Lower lobe of right lung (tissue), 2 donors: ENCODE results near the gene MYO3A. TPM values are rescaled to one million over a fixed set of nuclear protein-coding genes. Genes with fewer than 3 reads are reported as not detected.
"Not testable (repeated sequence)": the region's sequence is repeated elsewhere in the genome, so short reads cannot be mapped to it uniquely, and the experiment has no call there.

Experiments used
- ATAC-seq, 2 donors: fragments of 200-7000 bp; cut with Tn5 transposase; one replicate each; pipeline ENCODE4 v1.9.1; 2020 to 2022; ENCODE audit warnings: mild to moderate bottlenecking in 2 of 2, moderate library complexity in 2 of 2
- DNase-seq: peaks from one replicate; pipeline ENCODE4 v3.0.0-alpha.2; 2020
- H3K27ac ChIP-seq: fragments of 200-600 bp; one replicate; pipeline ENCODE4 v1.8.0; 2022
- H3K27me3 ChIP-seq: fragments of 200-600 bp; one replicate; pipeline ENCODE4 v1.8.0; 2022; ENCODE audit warnings: low read depth
- H3K36me3 ChIP-seq: fragments of 200-600 bp; one replicate; pipeline ENCODE4 v1.8.0; 2022; ENCODE audit warnings: mild to moderate bottlenecking
- H3K4me1 ChIP-seq: fragments of 200-600 bp; one replicate; pipeline ENCODE4 v1.8.0; 2022
- H3K4me3 ChIP-seq: fragments of 200-600 bp; one replicate; pipeline ENCODE4 v1.8.0; 2022; ENCODE audit warnings: mild to moderate bottlenecking
- H3K9me3 ChIP-seq: fragments of 200-600 bp; one replicate; pipeline ENCODE4 v1.8.0; 2022
- CTCF ChIP-seq: fragments of 200-600 bp; IDR thresholded peaks from one replicate; pipeline ENCODE4 v1.8.0; 2022; ENCODE audit warnings: antibody characterized with exemption, mild to moderate bottlenecking
- intact Hi-C: fragments of 100-400 bp; cut with DNase I; formaldehyde crosslinking; loops from one replicate; pipeline ENCODE4 v1.11.0; 2022
- total RNA-seq: library from RNA; stranded (reverse); fragmentation: NEBNext Ultra II Directional; extraction: Animal tissue kit (Norgen Biotek cat#: 25700); gene quantifications from one replicate; pipeline ENCODE4 v1.2.1, GENCODE V29; 2021
- donor health status: DM: no; HTN: yes; CAD: no; lungs with severe emphysema.

The MYO3A gene
- total RNA-seq, 1 donor from 2014 or later = 0.44 TPM

- TF ChIP-seq CTCF = no peak
- intact Hi-C loops = no loop called here
- Histone ChIP-seq H3K9me3 (no peaks in the 10 kb centered on the region), H3K27ac (no peak overlapping the region), H3K4me3 (no peak overlapping the region), H3K4me1 (no peaks in the 10 kb centered on the region), H3K36me3 (no peaks in the 10 kb centered on the region), H3K27me3 (no peaks in the 10 kb centered on the region)
- no peak for DNase-seq
- ATAC-seq = no peak
Observed at GRCh38 chr10:26000971-26001370, 66.9 kb downstream of the MYO3A start.

GRCh38 chr10:26002466-26002865 is 68.4 kb downstream of the MYO3A start:
- H3K27me3 ChIP-seq, intact Hi-C loops, H3K9me3 ChIP-seq, ATAC-seq, H3K4me1 ChIP-seq, H3K4me3 ChIP-seq, DNase-seq, H3K27ac ChIP-seq, H3K36me3 ChIP-seq: not testable (repeated sequence)

GRCh38 chr10:26015092-26015491 is 81.1 kb downstream of the MYO3A start:
- intact Hi-C loops = no loop called here
- Histone ChIP-seq H3K36me3 (no peaks in the 10 kb centered on the region), H3K27me3 (no peaks in the 10 kb centered on the region), H3K4me1 (no peaks in the 10 kb centered on the region), H3K27ac (no peak overlapping the region), H3K9me3 (no peaks in the 10 kb centered on the region), H3K4me3 (no peak overlapping the region)
- DNase-seq (no peak), ATAC-seq (no peak)
- TF ChIP-seq CTCF = no peak

- Histone ChIP-seq H3K27me3 (no peaks in the 10 kb centered on the region), H3K4me3 (no peak overlapping the region), H3K9me3 (no peaks in the 10 kb centered on the region), H3K4me1 (no peaks in the 10 kb centered on the region), H3K27ac (no peak overlapping the region), H3K36me3 (no peaks in the 10 kb centered on the region)
- TF ChIP-seq CTCF = no peak
- intact Hi-C loops = no loop called here
- no peak for ATAC-seq
- no peak for DNase-seq
Observed at GRCh38 chr10:26022831-26023230, 88.8 kb downstream of the MYO3A start.

- Histone ChIP-seq H3K27me3 (no peaks in the 10 kb centered on the region), H3K27ac (no peak overlapping the region), H3K4me3 (no peak overlapping the region), H3K36me3 (no peaks in the 10 kb centered on the region), H3K9me3 (no peaks in the 10 kb centered on the region), H3K4me1 (no peaks in the 10 kb centered on the region)
- intact Hi-C loops = no loop called here
- ATAC-seq (no peak), DNase-seq (no peak)
- no peak for TF ChIP-seq CTCF
Observed at GRCh38 chr10:26024303-26024702, 90.3 kb downstream of the MYO3A start.

- Histone ChIP-seq H3K36me3 (no peaks in the 10 kb centered on the region), H3K4me3 (no peak overlapping the region), H3K27me3 (no peaks in the 10 kb centered on the region), H3K9me3 (no peaks in the 10 kb centered on the region), H3K4me1 (no peaks in the 10 kb centered on the region), H3K27ac (no peak overlapping the region)
- intact Hi-C loops = no loop called here
- DNase-seq = no peak
- no peak for ATAC-seq
- no peak for TF ChIP-seq CTCF
Observed at GRCh38 chr10:26025523-26025922, 91.5 kb downstream of the MYO3A start.
